ENCODE results near the gene CNN2.

DNA sequence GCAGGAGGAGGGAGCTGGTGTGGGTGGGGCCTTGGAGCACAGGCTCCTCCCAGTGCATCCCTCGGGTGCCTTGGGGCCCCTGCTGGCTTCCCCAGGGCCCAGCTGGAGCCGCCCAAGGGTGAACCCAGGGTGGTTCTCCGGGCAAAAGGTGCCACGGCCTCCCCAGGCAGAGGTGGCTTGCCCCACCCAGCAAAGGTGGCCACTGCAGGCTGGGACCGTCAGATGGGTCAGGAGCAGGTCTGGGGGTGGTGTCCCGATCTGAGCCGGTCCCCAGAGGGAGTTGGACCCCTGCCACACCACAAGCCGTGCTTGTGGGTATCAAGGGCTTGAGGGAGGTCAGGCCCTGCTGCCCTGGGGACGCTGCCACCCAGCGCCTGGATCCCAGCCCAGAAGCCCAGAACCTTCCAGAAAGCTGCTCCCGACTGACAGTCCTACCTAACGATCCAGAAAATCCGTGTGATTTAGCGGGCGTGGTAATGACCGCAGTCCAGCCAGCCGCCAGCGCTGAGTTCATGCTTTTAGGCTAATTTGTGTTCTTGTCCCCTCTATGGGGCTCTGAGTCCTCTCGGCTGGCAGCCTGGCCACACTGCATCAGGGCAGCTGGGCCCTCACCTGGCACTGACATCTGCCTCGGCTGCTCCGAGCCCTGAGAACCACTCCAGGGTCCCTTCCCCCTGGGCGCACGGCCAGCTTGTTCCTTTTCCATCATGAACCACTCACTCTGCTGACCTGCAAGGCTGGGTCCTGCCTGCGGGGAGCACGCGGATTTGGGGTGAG lies 31.2 kb upstream of the CNN2 start:
- TF ChIP-seq, protein P1, sequence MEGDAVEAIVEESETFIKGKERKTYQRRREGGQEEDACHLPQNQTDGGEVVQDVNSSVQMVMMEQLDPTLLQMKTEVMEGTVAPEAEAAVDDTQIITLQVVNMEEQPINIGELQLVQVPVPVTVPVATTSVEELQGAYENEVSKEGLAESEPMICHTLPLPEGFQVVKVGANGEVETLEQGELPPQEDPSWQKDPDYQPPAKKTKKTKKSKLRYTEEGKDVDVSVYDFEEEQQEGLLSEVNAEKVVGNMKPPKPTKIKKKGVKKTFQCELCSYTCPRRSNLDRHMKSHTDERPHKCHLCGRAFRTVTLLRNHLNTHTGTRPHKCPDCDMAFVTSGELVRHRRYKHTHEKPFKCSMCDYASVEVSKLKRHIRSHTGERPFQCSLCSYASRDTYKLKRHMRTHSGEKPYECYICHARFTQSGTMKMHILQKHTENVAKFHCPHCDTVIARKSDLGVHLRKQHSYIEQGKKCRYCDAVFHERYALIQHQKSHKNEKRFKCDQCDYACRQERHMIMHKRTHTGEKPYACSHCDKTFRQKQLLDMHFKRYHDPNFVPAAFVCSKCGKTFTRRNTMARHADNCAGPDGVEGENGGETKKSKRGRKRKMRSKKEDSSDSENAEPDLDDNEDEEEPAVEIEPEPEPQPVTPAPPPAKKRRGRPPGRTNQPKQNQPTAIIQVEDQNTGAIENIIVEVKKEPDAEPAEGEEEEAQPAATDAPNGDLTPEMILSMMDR (IDR thresholded peaks at IDR 0.05) = no peak
- no peak for TF ChIP-seq ZFX (IDR thresholded peaks at IDR 0.05; ENCODE audit: borderline replicate concordance)
